NCI-H446 treated with DMSO at 0.1 percent for 48 hours (cell line): Measurements from ENCODE around the gene SUPT3H.
"Not testable (repeated sequence)": the region's sequence is repeated elsewhere in the genome, so short reads cannot be mapped to it uniquely, and the experiment has no call there.

Experiments
- DNase-seq: peaks from one replicate; lab custom pipeline; 2025; lab: John Stamatoyannopoulos, UW

The SUPT3H gene

DNA sequence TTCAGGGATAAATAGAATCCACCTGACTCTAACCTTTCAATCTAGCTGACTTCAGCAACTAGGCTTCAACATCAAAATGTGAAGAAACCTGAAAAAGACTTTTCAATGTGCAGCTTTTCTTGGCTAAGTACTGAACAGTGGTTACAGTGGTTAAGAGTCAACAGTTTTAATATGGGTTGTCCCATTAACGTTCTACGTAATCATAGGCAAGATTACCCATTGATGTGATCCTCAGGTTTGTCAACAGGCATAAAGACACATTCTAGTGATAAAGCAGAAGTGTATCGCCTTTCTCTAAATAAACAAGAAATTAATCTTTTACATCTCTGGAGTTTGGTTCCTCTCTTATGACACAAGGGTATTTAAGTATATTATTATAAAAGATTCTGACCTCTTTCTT is 203.7 kb downstream of the SUPT3H start:
- no peak for DNase-seq

- no peak for DNase-seq
Measured at GRCh38 chr6:45171380-45171779, 206.4 kb downstream of the SUPT3H start.

GRCh38 chr6:45170309-45170708 is 207.4 kb downstream of the SUPT3H start:
- DNase-seq, result no peak

GRCh38 chr6:45169815-45170214 is 207.9 kb downstream of the SUPT3H start:
- DNase-seq, result no peak

DNA sequence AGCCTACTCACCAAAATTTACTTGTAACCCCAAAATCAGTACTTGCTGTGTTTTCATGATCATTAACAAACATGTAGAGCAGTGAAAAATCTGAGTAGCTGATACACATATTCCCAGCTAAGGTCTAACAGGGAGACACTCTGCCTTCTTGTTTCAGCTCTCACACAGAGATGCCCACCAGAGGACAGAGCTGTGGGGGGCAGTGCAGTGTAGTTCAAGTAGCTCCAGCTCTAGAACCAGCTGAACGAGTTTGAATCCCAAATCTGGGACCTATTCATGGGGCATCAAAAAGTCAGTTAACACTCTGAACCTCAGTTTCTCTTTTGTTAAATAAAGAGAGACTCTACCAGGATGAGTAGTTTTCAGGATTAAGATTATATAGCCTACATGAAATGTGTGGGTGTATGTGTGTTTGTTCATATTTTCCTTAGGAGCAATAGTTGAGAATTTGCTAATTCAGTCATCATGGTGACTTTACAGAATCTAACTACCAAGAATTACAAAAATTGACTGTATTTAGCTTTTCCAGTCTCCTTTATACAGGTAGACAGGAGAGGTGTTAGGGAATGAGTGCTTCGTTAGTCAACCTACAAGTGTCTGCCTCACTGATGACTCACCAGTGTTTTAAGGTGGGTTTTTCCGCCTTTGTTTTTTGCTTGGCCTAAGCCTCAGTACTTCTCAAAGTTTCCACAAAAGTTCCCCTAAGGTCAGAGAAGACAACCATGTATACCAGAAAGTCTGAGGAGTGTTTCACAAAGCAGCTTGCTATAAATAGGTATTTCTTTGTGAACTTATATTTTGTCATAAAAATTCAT is 213.6 kb downstream of the SUPT3H start:
- no peak for DNase-seq

DNA sequence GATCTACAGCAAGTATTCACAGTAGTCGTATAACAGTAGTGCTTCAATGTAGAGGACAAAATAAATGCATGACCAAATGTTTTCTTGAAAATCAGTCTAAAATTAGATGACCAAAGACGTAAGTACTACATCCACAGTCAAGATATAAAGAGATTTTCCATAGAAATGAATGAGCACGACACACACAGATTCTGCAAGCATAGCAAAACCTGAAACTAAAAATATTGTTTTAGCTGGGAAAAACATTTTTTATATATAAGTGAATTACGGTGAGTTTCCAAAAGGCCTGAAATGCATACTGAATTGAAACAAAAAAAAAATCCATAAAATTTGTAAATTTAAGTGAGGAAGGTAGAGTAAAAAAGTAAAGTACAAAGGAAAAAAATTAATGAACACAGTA is 217.4 kb downstream of the SUPT3H start:
- no peak for DNase-seq

DNA sequence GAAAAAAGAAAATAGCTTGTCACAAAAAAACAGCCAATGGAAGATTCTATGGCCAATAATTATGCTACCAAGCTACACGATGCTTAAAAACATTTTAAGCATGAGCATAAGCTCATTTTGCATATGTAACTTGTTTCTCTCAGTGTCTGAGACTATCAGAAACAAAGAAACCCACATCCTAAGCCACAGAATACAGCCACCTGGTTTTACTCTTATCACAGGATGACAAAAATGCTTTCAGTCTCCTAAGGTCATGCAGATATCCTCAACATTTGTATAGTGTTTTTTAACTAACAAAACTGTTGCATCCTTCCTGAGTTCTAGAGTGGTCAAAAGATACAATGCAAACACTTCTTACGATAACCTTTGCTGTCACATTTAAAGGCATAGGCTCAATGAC is 221.7 kb downstream of the SUPT3H start:
- DNase-seq, result no peak

DNA sequence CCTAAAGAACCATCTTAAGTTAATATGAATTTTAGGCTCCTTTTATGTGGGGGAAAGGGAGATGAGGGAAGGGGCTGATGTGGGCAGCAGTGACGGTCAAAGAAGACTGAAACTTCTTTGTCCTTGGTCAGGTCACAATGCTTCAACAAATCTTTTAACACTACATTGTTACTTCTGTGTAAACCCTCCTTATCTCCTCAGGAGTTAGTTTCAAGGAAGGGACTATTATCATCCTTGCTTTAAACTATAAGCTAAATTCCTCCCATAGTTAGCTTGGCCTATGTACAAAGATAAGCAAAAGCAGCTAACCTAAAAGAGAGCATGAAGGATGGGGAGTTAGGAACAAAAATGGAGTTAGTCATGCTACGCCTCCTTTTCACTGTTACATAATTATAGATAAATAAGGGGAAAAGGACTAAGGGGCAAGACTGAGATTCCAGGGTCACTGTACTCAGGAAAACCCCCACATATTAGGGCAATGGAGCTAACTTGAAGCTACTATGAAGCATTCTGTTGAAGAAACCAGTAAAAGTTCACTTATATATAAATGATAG is 222.3 kb downstream of the SUPT3H start:
- no peak for DNase-seq

GRCh38 chr6:45154679-45155078 is 223.1 kb downstream of the SUPT3H start:
- DNase-seq, result no peak

GRCh38 chr6:45148711-45149341 is 228.9 kb downstream of the SUPT3H start:
- DNase-seq, result no peak

DNA sequence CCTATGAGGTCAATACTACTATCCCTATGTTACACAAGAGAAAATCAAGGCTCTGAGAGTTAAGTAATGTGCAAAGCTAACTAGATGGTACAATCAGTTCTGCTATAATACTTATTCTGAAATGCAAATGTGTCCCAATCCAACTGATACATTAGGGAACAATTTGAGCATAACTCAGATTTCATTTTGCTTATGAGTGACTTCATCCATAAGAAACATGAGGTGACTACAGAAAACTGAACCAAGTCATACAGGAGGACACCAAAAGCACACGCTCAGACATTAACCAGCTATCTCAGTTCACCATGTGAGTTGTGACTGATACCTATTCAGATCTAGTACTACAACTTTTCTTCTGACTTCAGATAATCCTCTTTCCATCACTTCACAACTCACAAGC is 229.5 kb downstream of the SUPT3H start:
- DNase-seq, result no peak

DNA sequence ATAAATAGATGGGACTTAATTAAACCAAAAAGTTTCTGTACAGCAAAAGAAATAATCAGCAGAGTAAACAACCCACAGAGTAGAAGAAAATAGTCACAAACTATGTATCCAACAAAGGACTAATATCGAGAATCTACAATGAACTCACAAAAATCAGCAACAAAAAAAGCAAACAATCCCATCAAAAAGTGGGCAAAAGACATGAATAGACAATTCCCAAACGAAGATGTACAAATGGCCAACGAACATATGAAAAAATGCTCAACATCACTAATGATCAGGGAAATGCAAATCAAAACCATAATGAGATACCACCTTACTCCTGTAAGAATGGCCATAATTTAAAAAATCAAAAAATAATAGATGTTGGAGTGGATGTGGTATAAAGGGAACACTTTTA is 232.1 kb downstream of the SUPT3H start:
- not testable (repeated sequence) for DNase-seq

DNA sequence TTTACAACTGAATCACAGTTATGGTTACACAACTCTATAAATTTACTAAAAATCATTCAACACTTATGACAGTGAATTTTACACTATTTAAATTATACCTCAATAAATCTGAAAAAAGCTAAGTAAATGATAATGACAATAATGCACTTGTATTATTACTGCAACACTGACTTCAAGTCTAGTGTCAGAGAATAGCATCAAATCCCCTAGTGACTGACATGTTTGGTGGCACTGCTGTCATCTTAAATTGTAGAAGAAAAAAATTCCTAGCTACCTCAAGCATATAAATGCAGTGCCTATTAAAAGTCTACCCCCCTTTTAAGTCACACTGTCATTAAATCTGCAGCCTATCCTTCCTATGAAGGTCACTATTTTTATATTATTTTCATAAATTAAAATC is 239.0 kb downstream of the SUPT3H start:
- DNase-seq, result no peak

DNA sequence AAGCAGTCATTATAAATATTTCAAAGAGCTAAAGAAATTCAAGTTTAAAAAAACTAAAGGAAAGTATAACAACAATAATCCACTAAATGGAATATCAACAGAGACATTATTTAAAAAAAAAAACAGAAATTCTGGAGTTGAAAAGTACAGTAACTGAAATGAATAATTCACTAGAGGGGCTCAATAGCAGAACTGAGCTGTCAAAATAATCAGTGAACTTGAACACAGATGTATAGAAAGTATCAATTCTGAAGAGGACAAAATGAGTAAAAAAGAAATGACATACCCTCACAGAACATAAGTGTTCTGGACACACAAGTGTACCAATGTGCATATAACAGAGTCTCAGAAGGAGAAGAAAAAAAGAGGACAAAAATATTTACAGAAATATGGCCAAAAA is 241.2 kb downstream of the SUPT3H start:
- no peak for DNase-seq

GRCh38 chr6:45132658-45133294 is 245.0 kb downstream of the SUPT3H start:
- DNase-seq, result no peak

DNA sequence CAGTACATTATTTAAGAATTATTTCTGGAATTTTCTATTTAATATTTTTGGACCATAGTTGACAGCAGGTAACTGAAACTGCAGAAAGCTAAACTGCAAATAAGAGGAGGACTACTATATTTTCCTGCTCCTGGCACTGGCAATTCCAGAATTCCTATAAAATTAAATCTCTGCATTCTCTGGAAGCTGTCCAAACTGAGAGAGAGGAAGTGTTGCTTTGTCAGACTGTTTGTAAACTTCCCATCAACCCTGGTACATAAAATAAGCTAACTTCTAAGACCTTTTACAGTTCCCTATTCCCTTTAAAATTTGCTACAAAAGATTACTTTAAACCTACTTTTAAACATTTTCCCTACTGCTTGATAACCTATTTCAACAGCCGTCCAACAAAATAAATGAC is 245.7 kb downstream of the SUPT3H start:
- DNase-seq, result no peak

DNA sequence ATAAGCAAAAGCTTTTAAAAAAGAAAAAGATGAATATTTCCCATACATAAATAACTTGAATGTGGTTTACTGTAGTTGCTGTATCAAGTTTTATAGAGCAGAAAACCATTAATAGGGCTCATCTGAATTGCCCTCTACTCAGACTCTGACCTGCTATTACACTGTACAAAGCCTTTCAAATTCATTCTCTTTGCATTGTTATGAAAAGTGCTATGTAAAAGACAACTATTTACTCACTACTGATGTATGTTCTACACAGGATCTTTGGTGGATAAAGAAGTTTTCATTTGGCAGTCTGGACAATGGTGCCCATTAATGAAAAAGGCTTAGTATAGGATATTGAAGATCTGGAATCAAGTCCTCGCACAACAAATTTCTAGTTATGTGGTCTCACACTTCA is 248.7 kb downstream of the SUPT3H start:
- DNase-seq, result no peak

DNA sequence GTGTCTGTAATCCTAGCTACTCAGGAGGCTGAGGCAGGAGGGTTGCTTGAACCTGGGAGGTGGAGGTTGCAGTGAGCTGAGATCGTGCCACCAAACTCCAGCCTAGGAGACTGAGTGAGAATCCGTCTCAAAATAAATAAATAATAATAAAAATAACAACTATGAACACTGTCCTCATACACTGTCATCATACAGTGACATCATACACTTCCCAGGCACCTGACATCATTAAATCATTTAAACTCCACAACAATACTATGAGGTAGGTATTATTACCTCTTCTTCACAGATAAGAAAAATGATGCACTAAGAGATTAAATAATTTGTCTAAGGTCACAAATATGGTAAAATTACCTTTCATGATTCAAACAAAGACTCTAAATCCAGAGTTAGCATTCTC is 250.5 kb downstream of the SUPT3H start:
- no peak for DNase-seq

GRCh38 chr6:45126033-45126432 is 251.7 kb downstream of the SUPT3H start:
- DNase-seq, result no peak

GRCh38 chr6:45123023-45123422 is 254.7 kb downstream of the SUPT3H start:
- DNase-seq, result no peak

DNA sequence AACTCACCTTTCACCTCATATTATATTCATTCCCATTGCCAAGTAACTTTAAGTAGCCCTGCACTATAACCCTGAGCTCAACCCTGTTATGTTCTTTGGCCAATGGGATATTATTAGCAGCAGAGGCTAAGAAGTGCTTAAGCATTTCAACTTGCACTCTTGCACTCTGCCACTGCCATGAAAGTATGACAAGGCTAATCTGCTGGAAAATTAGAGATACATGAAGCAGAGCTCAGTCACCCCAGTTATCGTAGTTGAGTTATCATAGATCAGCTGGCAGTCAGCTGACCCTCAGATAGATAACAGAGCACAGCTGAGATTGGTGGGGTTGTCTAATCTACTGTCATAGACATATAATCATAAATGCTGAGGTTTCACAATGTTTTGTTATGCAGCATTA is 259.0 kb downstream of the SUPT3H start:
- DNase-seq, result no peak

DNA sequence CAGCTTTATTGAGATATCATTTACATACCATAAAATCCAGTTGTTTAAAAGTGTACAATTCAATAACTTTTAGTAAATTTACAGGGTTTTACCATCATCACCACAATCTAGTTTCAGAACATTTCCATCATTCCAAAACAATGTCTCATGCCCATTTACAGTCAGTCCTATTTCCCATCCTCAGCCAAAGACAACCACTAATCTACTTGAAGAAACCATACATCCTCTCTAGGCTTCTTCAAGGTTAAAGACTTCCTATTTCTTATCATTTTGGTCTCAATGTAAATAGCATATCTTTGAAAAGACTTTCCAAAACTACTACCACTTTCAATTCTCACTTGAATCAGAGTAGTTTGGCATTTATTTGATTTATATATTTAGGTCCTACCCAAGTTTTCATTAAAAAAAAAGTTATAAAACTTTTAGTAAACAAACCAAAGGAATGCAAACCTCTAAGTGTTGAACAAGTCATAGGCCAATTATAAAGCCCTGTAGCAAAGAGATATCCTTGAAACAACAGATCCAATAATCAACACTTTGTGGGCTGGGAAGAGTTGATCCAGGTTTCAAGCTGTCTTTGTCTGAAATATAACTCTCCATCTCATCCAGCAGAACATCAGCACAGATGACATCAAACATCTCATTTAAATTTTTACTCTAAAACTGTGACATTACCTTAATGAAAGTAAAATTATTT is 260.9 kb downstream of the SUPT3H start:
- no peak for DNase-seq
